Tibial artery (tissue), 4 donors: Measurements from ENCODE around the gene ADAM30.

ENCODE experiments used
- DNase-seq, 2 donors: peaks; one replicate each; pipeline ENCODE4 v3.0.0-alpha.2; 2019
- H3K27ac ChIP-seq, 2 donors: fragments of 200-600 bp; sonication (generic) in 1 of 2; 1 replicate in 1 of 2; 2 replicates in 1 of 2; pipeline ENCODE4 v1.5.1; 2018 to 2019; ENCODE audit warnings: mild to moderate bottlenecking in 1 of 2
- H3K27me3 ChIP-seq, 2 donors: fragments of 200-600 bp; sonication (generic) in 1 of 2; one replicate each; pipeline versions ENCODE4 v1.5.1 to v1.6.0; 2016 to 2019
- H3K36me3 ChIP-seq, 3 donors: fragments of 200-600 bp; sonication (generic) in 2 of 3; one replicate each; pipeline ENCODE4 v1.5.1; 2016 to 2019; ENCODE audit warnings: mild to moderate bottlenecking in 2 of 3
- H3K4me1 ChIP-seq, 4 donors: fragments of 200-600 bp; sonication (generic) in 2 of 4; 1 replicate in 3 of 4; 2 replicates in 1 of 4; pipeline ENCODE4 v1.5.1; 2016 to 2019
- H3K4me3 ChIP-seq, 2 donors: fragments of 200-600 bp; sonication (generic) in 1 of 2; 1 replicate in 1 of 2; 2 replicates in 1 of 2; pipeline ENCODE4 v1.5.1; 2018 to 2019; ENCODE audit warnings: mild to moderate bottlenecking in 2 of 2
- H3K9me3 ChIP-seq, 3 donors: fragments of 200-600 bp; sonication (generic) in 1 of 3; one replicate each; pipeline ENCODE4 v1.5.1; 2016 to 2019
- intact Hi-C: fragments of 100-400 bp; cut with DNase I; formaldehyde crosslinking; loops from one replicate; pipeline ENCODE4 v1.15.0; 2023; ENCODE audit warnings: low total_unique reads
- TF ChIP-seq, protein P1 (sequence below), 2 experiments: fragments of 200-600 bp in 1 of 2; fragments of 450-650 bp in 1 of 2; IDR thresholded peaks; one replicate each; pipeline ENCODE4 v1.5.1; 2017 to 2019; ENCODE audit warnings: antibody characterized with exemption in 2 of 2, mild to moderate bottlenecking in 1 of 2, moderate library complexity in 1 of 2

Gene ADAM30

DNA sequence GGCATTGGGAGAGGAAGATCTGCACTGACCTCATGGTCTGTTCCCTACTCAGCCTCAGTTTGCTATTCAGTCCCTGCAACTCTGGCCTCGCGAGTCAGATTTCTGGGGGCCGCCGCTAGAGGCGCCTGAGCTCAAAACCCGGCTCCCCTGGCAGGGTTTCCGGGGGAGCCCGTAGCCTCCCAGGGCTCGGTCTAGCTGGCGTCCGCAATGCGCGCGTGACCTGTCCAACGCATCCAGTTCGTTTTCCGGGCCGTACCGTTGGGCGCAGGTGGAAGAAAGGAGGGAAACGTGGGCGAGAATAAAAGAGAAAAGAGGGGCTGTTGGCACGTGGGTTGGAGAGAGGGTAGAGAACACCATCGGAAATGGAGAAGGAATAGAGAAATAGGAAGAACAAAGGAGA, at the start of gene ADAM30:
Gene ADAM30 (minus strand): TSS at position 213 of the 400 bp plus-strand sequence. CDS start 179 bp downstream, at position 34.
- no peak for DNase-seq
- Histone ChIP-seq H3K4me1 (no peaks in the 10 kb centered on the region), H3K27me3 (peaks cover 0 to 11% of the 10 kb centered on the region in 2 donors), H3K4me3 (no peak within 1 kb of the TSS), H3K36me3 (no peaks in the 10 kb centered on the region), H3K27ac (no peak within 1 kb of the TSS), H3K9me3 (no peaks in the 10 kb centered on the region)
- TF ChIP-seq, protein P1, sequence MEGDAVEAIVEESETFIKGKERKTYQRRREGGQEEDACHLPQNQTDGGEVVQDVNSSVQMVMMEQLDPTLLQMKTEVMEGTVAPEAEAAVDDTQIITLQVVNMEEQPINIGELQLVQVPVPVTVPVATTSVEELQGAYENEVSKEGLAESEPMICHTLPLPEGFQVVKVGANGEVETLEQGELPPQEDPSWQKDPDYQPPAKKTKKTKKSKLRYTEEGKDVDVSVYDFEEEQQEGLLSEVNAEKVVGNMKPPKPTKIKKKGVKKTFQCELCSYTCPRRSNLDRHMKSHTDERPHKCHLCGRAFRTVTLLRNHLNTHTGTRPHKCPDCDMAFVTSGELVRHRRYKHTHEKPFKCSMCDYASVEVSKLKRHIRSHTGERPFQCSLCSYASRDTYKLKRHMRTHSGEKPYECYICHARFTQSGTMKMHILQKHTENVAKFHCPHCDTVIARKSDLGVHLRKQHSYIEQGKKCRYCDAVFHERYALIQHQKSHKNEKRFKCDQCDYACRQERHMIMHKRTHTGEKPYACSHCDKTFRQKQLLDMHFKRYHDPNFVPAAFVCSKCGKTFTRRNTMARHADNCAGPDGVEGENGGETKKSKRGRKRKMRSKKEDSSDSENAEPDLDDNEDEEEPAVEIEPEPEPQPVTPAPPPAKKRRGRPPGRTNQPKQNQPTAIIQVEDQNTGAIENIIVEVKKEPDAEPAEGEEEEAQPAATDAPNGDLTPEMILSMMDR (IDR thresholded peaks at IDR 0.05): no peak
- intact Hi-C loops: no loop called here

DNA sequence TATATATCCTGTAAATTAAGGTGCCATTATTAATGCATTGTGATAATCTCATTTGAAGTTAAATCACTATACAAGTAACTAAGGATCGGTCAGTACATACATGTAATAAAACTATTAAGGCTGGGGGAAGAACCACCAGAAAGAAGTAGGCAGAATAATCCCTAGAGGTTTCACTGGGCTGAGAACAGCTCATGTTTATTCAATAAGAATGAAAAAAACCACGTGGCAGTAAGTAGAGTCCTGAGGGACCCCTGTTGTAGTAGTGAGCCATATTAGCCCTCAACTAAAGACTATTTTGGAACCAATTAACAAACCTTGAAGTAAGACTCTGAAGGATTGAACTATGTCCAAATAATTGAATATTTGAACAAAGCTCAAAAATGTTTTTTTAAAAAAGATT, 46.9 kb upstream of the ADAM30 start:
- Histone ChIP-seq H3K4me3 (no peak overlapping the region), H3K27ac (no peak overlapping the region), H3K9me3 (no peaks in the 10 kb centered on the region), H3K27me3 (no peaks in the 10 kb centered on the region), H3K4me1 (peaks cover 0 to 29% (median 3%) of the 10 kb centered on the region in 4 donors), H3K36me3 (peaks cover 26 to 34% (median 28%) of the 10 kb centered on the region in 3 donors)
- TF ChIP-seq, protein P1 (IDR thresholded peaks at IDR 0.05): no peak
- intact Hi-C loops: no loop called here
- DNase-seq: no peak

DNA sequence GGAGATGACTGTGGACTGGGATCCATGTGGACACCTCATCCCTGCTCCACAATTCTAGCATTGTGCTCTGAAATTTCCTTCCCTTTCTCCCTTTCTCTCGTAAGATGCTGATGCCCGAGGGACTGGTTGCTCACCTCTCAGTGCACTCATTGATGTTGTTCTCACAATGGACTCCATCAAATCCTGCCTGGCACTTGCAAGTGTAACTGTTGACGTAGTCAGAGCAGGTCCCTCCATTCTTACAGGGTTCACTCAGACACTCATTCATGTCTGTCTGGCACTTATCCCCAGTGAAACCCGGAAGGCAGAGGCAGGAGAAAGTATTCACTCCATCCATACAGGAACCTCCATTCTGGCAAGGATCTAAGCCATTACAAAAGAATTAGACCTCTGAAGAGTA, 45.1 kb upstream of the ADAM30 start:
- H3K27me3 ChIP-seq: no peaks in the 10 kb centered on the region
- DNase-seq: no peak
- no peaks in the 10 kb centered on the region for H3K9me3 ChIP-seq
- intact Hi-C loops: no loop called here
- H3K36me3 ChIP-seq: peaks cover 43 to 48% (median 44%) of the 10 kb centered on the region in 3 donors
- H3K4me1 ChIP-seq: peaks cover 0 to 23% (median 3%) of the 10 kb centered on the region in 4 donors
- TF ChIP-seq, protein P1 (IDR thresholded peaks at IDR 0.05): no peak
- no peak overlapping the region for H3K4me3 ChIP-seq
- no peak overlapping the region for H3K27ac ChIP-seq

DNA sequence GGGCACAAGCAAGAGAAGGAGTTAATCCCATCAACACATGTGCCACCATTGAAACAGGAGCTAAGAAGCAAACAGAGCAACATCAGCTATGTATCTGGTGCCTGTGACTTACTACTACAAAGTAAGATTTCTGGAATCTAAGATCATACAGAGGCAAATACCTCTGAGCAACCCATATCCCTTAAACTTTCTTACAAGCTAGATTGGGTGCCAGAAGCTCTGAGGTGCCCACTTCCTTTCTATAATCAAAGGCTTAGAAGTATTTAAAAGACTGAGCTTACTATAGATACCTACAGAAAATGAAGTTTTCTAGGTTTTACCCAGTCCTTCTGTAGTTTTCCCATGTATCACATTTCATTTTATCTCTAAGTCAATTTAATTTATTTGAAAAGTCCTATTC, 44.4 kb upstream of the ADAM30 start:
- Histone ChIP-seq H3K36me3 (peaks cover 50 to 55% (median 51%) of the 10 kb centered on the region in 3 donors), H3K27me3 (no peaks in the 10 kb centered on the region), H3K4me1 (peaks cover 0 to 17% (median 3%) of the 10 kb centered on the region in 4 donors), H3K27ac (no peak overlapping the region), H3K4me3 (no peak overlapping the region), H3K9me3 (no peaks in the 10 kb centered on the region)
- intact Hi-C loops: no loop called here
- TF ChIP-seq, protein P1 (IDR thresholded peaks at IDR 0.05): no peak
- no peak for DNase-seq

DNA sequence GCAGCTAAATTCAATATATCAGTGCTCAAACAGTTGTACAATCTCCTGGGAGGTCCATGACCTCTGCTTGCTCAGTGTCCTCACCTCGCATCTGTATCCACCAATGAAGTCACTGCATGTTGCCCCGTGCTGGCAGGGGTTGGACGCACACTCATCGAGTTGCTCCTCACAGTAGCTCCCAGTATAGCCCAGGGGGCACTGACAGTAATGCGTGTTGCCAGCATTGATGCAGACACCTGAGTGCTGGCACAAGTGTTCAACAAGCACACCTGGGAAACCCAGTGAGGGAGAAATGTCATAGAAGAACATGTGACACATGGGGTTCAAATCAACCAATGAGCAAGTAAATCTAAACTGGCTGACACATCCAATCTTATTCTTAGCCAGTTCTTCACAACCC, 40.9 kb upstream of the ADAM30 start:
- peaks cover 83 to 89% (median 85%) of the 10 kb centered on the region in 3 donors for H3K36me3 ChIP-seq
- no peaks in the 10 kb centered on the region for H3K4me1 ChIP-seq
- TF ChIP-seq, protein P1 (IDR thresholded peaks at IDR 0.05): no peak
- H3K27ac ChIP-seq: no peak overlapping the region
- H3K4me3 ChIP-seq: no peak overlapping the region
- no peaks in the 10 kb centered on the region for H3K9me3 ChIP-seq
- DNase-seq: no peak
- no peaks in the 10 kb centered on the region for H3K27me3 ChIP-seq
- intact Hi-C loops: no loop called here

DNA sequence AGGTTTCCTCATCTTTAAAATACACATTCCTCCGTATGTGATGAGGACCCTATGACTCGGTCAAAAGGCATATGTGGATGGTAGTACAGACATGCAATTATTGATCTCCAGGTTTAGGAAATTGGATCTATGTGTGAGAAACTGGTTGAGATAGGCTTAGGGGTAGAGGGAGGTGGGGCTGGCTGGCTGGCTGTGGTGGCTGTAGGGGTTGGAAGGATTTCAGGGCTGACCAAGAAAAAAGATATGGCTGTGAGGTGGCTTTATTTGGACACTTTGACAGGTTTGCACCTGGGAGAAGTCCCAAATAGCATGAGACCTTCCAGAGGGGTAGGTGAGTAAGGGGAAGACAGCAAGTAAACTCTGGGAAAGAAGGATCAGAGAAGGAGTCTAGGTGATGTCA, 39.6 kb upstream of the ADAM30 start:
- Histone ChIP-seq H3K36me3 (peaks cover 86% of the 10 kb centered on the region in 3 donors), H3K4me1 (no peaks in the 10 kb centered on the region), H3K9me3 (no peaks in the 10 kb centered on the region), H3K4me3 (no peak overlapping the region), H3K27ac (no peak overlapping the region), H3K27me3 (no peaks in the 10 kb centered on the region)
- no peak for DNase-seq
- intact Hi-C loops: no loop called here
- TF ChIP-seq, protein P1 (IDR thresholded peaks at IDR 0.05): no peak
